Small intestine (tissue), 7 donors: ENCODE data around the gene ZBED2. TPM values are rescaled to one million over a fixed set of nuclear protein-coding genes. Genes with fewer than 3 reads are reported as not detected.

Experiments
- DNase-seq, 2 donors: peaks; one replicate each; pipeline versions ENCODE4 v3.0.0 to v3.0.0-alpha.2; 2013
- FAIRE-seq: peaks from 2 replicates; lab custom pipeline; 2012; peaks lifted over from hg19 to GRCh38; lab: Jason Lieb, UNC
- H3K27ac ChIP-seq, 3 donors: one replicate each; pipeline ENCODE4 v1.5.1; 2013; ENCODE audit warnings: low read length in 2 of 3, mild to moderate bottlenecking in 2 of 3, control low read depth in 1 of 3, inconsistent platforms in 1 of 3, low read depth in 1 of 3, moderate library complexity in 1 of 3
- H3K27me3 ChIP-seq, 3 donors: one replicate each; pipeline ENCODE4 v1.6.1; 2013; ENCODE audit warnings: low read length in 3 of 3, inconsistent platforms in 1 of 3; ENCODE audit not compliant: control insufficient read depth in 3 of 3, insufficient read depth in 3 of 3
- H3K36me3 ChIP-seq, 3 donors: one replicate each; pipeline ENCODE4 v1.6.1; 2013; ENCODE audit warnings: low read length in 3 of 3, inconsistent platforms in 1 of 3, low read depth in 1 of 3, mild to moderate bottlenecking in 1 of 3, moderate library complexity in 1 of 3; ENCODE audit not compliant: control insufficient read depth in 3 of 3, insufficient read depth in 2 of 3
- H3K4me1 ChIP-seq, 3 donors: one replicate each; pipeline ENCODE4 v1.6.1; 2013; ENCODE audit warnings: low read length in 2 of 3, inconsistent platforms in 1 of 3, low read depth in 1 of 3, mild to moderate bottlenecking in 1 of 3, moderate library complexity in 1 of 3; ENCODE audit not compliant: control insufficient read depth in 3 of 3, insufficient read depth in 2 of 3
- H3K4me3 ChIP-seq, 3 donors: one replicate each; pipeline ENCODE4 v1.5.1; 2013; ENCODE audit warnings: low read length in 3 of 3, control low read depth in 1 of 3, inconsistent platforms in 1 of 3, low read depth in 1 of 3, mild to moderate bottlenecking in 1 of 3, moderate library complexity in 1 of 3
- H3K9me3 ChIP-seq, 2 donors: one replicate each; pipeline ENCODE4 v1.6.1; 2013; ENCODE audit warnings: low read depth in 1 of 2, low read length in 1 of 2; ENCODE audit not compliant: control insufficient read depth in 2 of 2, insufficient read depth in 1 of 2
- WGBS, 3 donors: extraction: QIAGEN DNeasy Blood & Tissue Kit; methylation state at CpG; one replicate each; pipeline ENCODE4 v1.1.7; 2013; 5-methylcytosine and 5-hydroxymethylcytosine counted together
- polyA plus RNA-seq, 4 donors: library from polyadenylated mRNA; stranded (reverse) in 3 of 4; unstranded in 1 of 4; fragments of 200-250 nt in 3 of 4; fragments of 120-200 nt in 1 of 4; gene quantifications; one replicate each; pipeline versions ENCODE4 v1.2.1 to v1.2.3, GENCODE V29; 2013
- donor health status: healthy with polysubstance abuse.
- donor health status: control.
- donor health status: control.
- donor health status: Bipolar disorder and iron deficiency.
- donor health status: healthy.

ZBED2 gene
- polyA plus RNA-seq, 4 donors: 0.04 TPM; not detected in 2

DNA sequence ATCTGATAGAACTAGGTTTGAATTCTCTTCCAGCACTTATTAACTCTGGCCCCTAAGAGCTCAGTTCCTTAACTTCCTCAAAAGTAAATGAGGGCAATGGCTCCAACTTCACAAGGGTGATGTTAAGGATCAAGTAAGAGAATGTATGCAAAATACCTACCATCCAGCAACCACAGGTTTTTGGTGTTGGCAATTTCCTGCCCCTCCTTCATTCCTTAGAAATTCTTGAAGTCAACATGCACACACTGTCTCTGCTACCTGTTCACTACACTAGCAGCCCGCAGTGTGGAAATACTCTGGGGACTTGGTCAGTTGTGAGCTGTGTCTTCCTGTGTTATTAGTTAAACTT is 5.0 kb downstream of the ZBED2 start:
- Histone ChIP-seq H3K27me3 (no peaks in the 10 kb centered on the region), H3K27ac (no peak overlapping the region), H3K4me1 (peaks cover 0 to 5% (median 0%) of the 10 kb centered on the region in 3 donors), H3K9me3 (peaks cover 0 to 15% of the 10 kb centered on the region in 2 donors), H3K36me3 (no peaks in the 10 kb centered on the region), H3K4me3 (no peak overlapping the region)
- DNase-seq (no peak), FAIRE-seq (no peak)
- 92 to 100% (median 94%) methylated on average over 1 of the region's 1 CpG for WGBS, 3 donors

DNA sequence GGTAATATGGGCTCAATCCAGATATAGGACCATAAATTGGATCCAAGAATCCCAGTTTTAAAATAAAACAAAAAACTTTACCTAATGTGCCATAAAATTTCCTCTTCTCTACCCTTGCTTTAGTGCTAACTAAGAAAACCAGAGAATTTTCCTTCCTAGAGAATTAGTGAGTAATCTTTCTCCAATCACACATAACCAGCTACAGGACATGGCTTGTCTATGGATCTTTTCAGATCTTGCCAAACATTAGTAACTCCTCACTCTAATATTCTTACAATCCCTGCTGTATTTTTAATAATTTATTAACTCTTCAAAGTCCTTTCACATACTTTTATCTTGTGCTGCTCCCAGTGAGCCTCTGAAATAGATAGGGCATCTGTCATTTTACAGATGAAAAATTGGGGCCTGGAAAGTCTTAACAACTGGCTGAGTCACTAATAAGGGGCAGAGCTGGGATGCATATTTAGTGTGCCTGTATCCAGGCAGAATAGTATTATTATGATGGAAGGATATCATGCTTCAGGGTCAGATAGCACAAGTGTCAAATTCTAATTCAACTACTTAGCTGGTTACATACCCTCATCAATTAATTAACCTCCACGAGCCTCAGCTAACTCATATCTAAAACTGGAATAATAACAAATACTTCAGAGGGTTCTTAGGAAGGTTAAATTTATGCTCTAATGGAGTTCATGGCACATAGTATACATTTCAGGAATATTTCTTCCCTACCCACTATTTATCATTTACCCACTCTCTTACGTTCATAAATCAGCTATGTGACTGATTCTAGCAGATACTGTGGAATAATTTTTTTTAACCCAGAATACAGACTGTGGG is 5.6 kb downstream of the ZBED2 start:
- H3K9me3 ChIP-seq: peaks cover 0 to 15% of the 10 kb centered on the region in 2 donors
- H3K4me3 ChIP-seq: no peak overlapping the region
- no peak overlapping the region for H3K27ac ChIP-seq
- DNase-seq (no peak), FAIRE-seq (no peak)
- H3K27me3 ChIP-seq: no peaks in the 10 kb centered on the region
- peaks cover 0 to 7% (median 4%) of the 10 kb centered on the region in 3 donors for H3K4me1 ChIP-seq
- WGBS, 3 donors: 76 to 84% (median 77%) methylated on average over 2 of the region's 2 CpGs
- no peaks in the 10 kb centered on the region for H3K36me3 ChIP-seq

DNA sequence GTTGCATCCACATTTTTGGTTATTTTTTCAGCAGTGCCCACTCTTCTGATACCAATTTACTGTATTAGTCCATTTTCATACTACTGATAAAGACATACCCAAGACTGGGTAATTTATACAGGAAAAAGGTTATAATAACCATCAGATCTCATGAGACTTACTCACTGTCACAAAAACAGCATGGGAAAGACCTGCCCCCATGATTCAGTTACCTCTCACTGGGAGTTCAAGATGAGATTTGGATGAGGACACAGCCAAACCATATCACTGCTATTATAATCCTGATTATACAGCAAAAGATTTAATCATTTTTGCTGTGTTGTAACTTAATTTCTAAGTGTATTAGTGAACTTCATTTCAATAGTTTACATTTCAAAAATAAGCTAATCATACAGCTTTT is 6.6 kb downstream of the ZBED2 start:
- Histone ChIP-seq H3K4me3 (no peak overlapping the region), H3K36me3 (no peaks in the 10 kb centered on the region), H3K27me3 (no peaks in the 10 kb centered on the region), H3K27ac (no peak overlapping the region), H3K4me1 (peaks cover 0 to 10% (median 7%) of the 10 kb centered on the region in 3 donors), H3K9me3 (peaks cover 0 to 15% of the 10 kb centered on the region in 2 donors)
- FAIRE-seq (no peak), DNase-seq (no peak)

DNA sequence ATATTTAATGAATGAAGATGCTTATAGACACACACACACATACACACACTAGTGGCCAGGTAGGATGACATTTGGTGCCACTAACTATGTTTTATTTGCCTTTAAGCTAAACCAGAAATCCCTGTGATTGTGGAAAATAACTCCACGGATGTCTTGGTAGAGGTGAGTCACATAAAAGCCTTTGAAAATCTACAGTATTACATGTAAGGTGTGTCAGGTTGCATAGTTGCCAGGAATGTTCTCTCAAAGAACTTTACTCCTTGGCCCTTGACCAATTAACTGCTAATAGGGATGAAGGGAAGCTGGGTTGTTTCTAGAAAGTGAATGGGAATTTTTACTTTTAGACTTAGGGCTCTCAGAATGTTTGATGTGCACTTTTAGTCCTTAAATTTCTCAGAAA is 9.9 kb downstream of the ZBED2 start:
- FAIRE-seq (peak; percentile 26), DNase-seq (peak; percentile 80 to 95)
- Histone ChIP-seq H3K27me3 (no peaks in the 10 kb centered on the region), H3K4me1 (peaks cover 0 to 12% (median 7%) of the 10 kb centered on the region in 3 donors), H3K4me3 (no peak overlapping the region), H3K36me3 (no peaks in the 10 kb centered on the region), H3K27ac (peak overlapping the region in 2 of 3 donors; percentile 70 to 71), H3K9me3 (peaks cover 0 to 15% of the 10 kb centered on the region in 2 donors)
- 11 to 74% (median 39%) methylated on average over 1 of the region's 1 CpG for WGBS, 3 donors

DNA sequence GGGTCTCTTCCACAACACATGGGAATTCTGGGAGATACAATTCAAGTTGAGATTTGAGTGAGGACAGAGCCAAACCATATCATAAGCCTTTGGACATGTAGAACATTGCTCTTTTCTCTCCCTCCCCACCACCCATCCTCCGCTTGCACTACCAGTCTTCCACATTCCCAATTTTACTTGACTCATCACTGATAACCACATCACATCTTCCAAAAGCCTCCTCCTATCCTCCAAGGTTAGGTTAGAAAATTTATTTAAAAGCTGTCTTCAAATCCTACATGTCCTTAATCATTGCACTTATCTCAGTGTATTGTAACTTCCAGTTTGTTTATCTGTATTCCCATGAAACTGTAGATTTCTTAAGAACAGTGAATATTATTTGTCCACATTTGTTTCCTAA is 10.4 kb downstream of the ZBED2 start:
- FAIRE-seq: no peak
- Histone ChIP-seq H3K27ac (peak overlapping the region; percentile 71 to 75 (median 74)), H3K9me3 (peaks cover 0 to 15% of the 10 kb centered on the region in 2 donors), H3K27me3 (no peaks in the 10 kb centered on the region), H3K4me1 (peaks cover 0 to 13% (median 7%) of the 10 kb centered on the region in 3 donors), H3K4me3 (no peak overlapping the region), H3K36me3 (no peaks in the 10 kb centered on the region)
- 89 to 100% (median 94%) methylated on average over 1 of the region's 1 CpG for WGBS, 3 donors
- no peak for DNase-seq

DNA sequence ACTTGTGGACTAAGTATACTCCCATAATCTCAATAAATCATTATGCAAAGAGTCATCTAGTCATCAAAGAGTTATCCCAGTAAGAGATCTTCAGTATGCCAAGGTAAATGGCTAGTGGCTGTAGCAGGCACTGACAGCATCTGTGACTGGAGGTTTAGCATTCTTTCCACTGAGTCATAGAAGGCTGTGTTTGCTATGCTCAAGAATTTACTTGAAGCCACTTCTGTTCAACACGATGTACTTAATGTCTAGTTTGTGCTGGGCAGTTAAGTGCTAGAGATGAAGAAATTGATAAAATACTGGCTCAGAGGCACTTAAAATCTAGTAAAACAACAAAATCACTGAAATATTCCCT is 13.0 kb downstream of the ZBED2 start:
- WGBS, 3 donors: 63 to 84% (median 74%) methylated on average over 1 of the region's 1 CpG
- FAIRE-seq (no peak), DNase-seq (no peak)
- peaks cover 0 to 8% of the 10 kb centered on the region in 2 donors for H3K9me3 ChIP-seq
- no peaks in the 10 kb centered on the region for H3K27me3 ChIP-seq
- peaks cover 0 to 12% (median 7%) of the 10 kb centered on the region in 3 donors for H3K4me1 ChIP-seq
- H3K36me3 ChIP-seq: no peaks in the 10 kb centered on the region
- H3K4me3 ChIP-seq: no peak overlapping the region
- no peak overlapping the region for H3K27ac ChIP-seq

DNA sequence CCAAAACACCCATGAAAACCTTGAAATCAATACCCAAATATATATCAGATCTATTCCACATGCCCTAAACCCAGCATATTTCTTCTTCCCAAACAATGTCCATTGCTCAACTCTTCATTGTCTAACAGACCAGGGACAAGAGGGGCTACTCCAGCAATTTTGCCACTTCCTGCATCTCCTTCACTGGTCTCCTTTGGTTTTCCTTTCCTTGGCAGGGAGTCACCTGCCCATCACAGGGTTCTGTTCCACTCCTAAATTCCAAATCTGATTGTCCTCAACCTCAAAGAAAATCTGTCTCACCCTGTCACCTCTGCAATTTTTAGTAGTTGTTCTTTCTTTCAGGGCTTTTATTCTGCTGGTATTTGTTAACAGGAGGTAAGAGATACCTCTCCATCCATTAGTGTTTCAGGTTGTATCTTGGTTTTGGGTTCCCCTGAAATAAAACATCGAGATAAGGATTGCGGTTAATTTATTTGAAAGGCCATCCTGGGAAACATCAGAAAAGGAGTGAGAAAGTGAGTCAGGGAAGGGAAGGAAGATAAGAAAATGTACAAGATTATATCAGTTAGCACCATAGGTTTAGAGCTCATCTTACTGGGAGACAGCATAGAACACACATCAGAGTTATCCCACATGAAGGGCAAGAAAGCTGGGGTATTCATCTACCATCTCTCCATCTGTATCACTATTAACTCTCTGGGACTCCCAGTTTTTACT is 13.6 kb downstream of the ZBED2 start:
- Histone ChIP-seq H3K36me3 (no peaks in the 10 kb centered on the region), H3K27me3 (no peaks in the 10 kb centered on the region), H3K9me3 (peaks cover 0 to 2% of the 10 kb centered on the region in 2 donors), H3K4me3 (no peak overlapping the region), H3K27ac (no peak overlapping the region), H3K4me1 (peaks cover 0 to 11% (median 7%) of the 10 kb centered on the region in 3 donors)
- DNase-seq (no peak), FAIRE-seq (no peak)
- 92 to 93% (median 93%) methylated on average over 2 of the region's 2 CpGs for WGBS, 3 donors

DNA sequence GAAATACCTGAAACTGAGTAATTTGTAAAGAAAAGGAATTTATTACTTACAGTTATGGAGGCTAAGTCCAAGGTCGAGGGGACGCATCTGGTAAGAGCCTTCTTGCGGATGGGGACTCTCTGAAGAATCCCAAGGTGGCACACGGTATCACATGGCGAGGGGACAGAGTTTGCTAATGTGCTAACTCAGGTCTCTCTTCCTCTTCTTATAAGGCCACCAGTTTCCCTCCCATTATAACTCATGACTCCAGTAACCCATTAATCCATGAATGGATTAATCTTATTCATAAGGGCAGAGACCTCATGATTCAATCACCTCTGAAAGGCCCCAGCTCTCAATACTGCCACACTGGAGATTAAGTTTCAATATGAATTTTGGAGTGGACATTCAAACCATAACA is 15.7 kb downstream of the ZBED2 start:
- no peak for DNase-seq
- H3K4me1 ChIP-seq: peaks cover 0 to 6% (median 3%) of the 10 kb centered on the region in 3 donors
- H3K27ac ChIP-seq: no peak overlapping the region
- no peak for FAIRE-seq
- H3K9me3 ChIP-seq: no peaks in the 10 kb centered on the region
- peaks cover 0 to 3% (median 0%) of the 10 kb centered on the region in 3 donors for H3K36me3 ChIP-seq
- 90 to 98% (median 91%) methylated on average over 5 of the region's 5 CpGs for WGBS, 3 donors
- no peak overlapping the region for H3K4me3 ChIP-seq
- no peaks in the 10 kb centered on the region for H3K27me3 ChIP-seq
